Activated gamma-delta T cell treated with Interleukin-2 at 50 U/mL for 16 hours (primary cell): Measurements from ENCODE around the gene SDK2.
A peak's percentile ranks its signal among the peaks of the same experiment; 100 is the strongest.

Experiments used
- DNase-seq: peaks from one replicate; pipeline ENCODE4 v3.0.0-alpha.2; 2020

SDK2 gene

GRCh38 chr17:73437826-73438225, 206.4 kb downstream of the SDK2 start:
- no peak for DNase-seq

GRCh38 chr17:73436954-73437353, 207.3 kb downstream of the SDK2 start:
- no peak for DNase-seq

GRCh38 chr17:73435412-73435811, 208.8 kb downstream of the SDK2 start:
- DNase-seq: no peak

- no peak for DNase-seq
These were observed 210.1 kb downstream of the SDK2 start for GRCh38 chr17:73434154-73434553.

GRCh38 chr17:73433501-73433900, 210.7 kb downstream of the SDK2 start:
- no peak for DNase-seq

GRCh38 chr17:73432624-73433190, 211.5 kb downstream of the SDK2 start:
- DNase-seq: no peak

- DNase-seq: peak; percentile 9
These were observed 212.6 kb downstream of the SDK2 start for GRCh38 chr17:73431401-73432205.

- no peak for DNase-seq
These were observed 213.4 kb downstream of the SDK2 start for GRCh38 chr17:73430848-73431247.

- no peak for DNase-seq
These were observed 214.0 kb downstream of the SDK2 start for GRCh38 chr17:73430165-73430680.

- peak; percentile 90 for DNase-seq
These were observed 214.6 kb downstream of the SDK2 start for GRCh38 chr17:73429440-73430164.

GRCh38 chr17:73427198-73427597, 217.0 kb downstream of the SDK2 start:
- no peak for DNase-seq

- no peak for DNase-seq
These were observed 219.7 kb downstream of the SDK2 start for GRCh38 chr17:73424571-73424970.

- no peak for DNase-seq
These were observed 220.4 kb downstream of the SDK2 start for GRCh38 chr17:73423806-73424205.

GRCh38 chr17:73423159-73423715, 221.0 kb downstream of the SDK2 start:
- DNase-seq: no peak

GRCh38 chr17:73422121-73422520, 222.1 kb downstream of the SDK2 start:
- DNase-seq: no peak

- no peak for DNase-seq
These were observed 223.3 kb downstream of the SDK2 start for GRCh38 chr17:73420897-73421296.

- DNase-seq: no peak
These were observed 224.4 kb downstream of the SDK2 start for GRCh38 chr17:73419881-73420280.

- DNase-seq: no peak
These were observed 225.2 kb downstream of the SDK2 start for GRCh38 chr17:73419051-73419450.

GRCh38 chr17:73415782-73416181, 228.5 kb downstream of the SDK2 start:
- DNase-seq: no peak

GRCh38 chr17:73414171-73414955, 229.9 kb downstream of the SDK2 start:
- no peak for DNase-seq

- no peak for DNase-seq
These were observed 231.3 kb downstream of the SDK2 start for GRCh38 chr17:73412914-73413313.

- DNase-seq: no peak
These were observed 232.9 kb downstream of the SDK2 start for GRCh38 chr17:73411313-73411747.
